Measurements from ENCODE around the gene NUBP2.
"Not testable (repeated sequence)": the region's sequence is repeated elsewhere in the genome, so short reads cannot be mapped to it uniquely, and the experiment has no call there.

The NUBP2 gene

GRCh38 chr16:1786242-1787055, 3.7 kb downstream of the NUBP2 start:
- no peak for DNase-seq (ENCODE audit: low spot score)

GRCh38 chr16:1787056-1787321, 4.2 kb downstream of the NUBP2 start:
- DNase-seq (ENCODE audit: low spot score) = no peak

- no peak for DNase-seq (ENCODE audit: low spot score)
Observed at GRCh38 chr16:1787322-1788094, 4.7 kb downstream of the NUBP2 start.

- DNase-seq (ENCODE audit: low spot score) = no peak
Observed at GRCh38 chr16:1788095-1788707, 5.4 kb downstream of the NUBP2 start.

GRCh38 chr16:1788708-1789100, 5.9 kb downstream of the NUBP2 start:
- no peak for DNase-seq (ENCODE audit: low spot score)

GRCh38 chr16:1789643-1790045, 6.9 kb downstream of the NUBP2 start:
- peak; percentile 27 for DNase-seq (ENCODE audit: low spot score)

GRCh38 chr16:1790261-1790610, 7.5 kb downstream of the NUBP2 start:
- DNase-seq (ENCODE audit: low spot score) = no peak

GRCh38 chr16:1790611-1791255, 8.0 kb downstream of the NUBP2 start:
- DNase-seq (ENCODE audit: low spot score) = no peak

GRCh38 chr16:1791256-1791942, 8.6 kb downstream of the NUBP2 start:
- no peak for DNase-seq (ENCODE audit: low spot score)

- no peak for DNase-seq (ENCODE audit: low spot score)
Observed at GRCh38 chr16:1791943-1792812, 9.4 kb downstream of the NUBP2 start.

- DNase-seq (ENCODE audit: low spot score) = no peak
Observed at GRCh38 chr16:1792836-1793577, 10.2 kb downstream of the NUBP2 start.

GRCh38 chr16:1793578-1794220, 10.9 kb downstream of the NUBP2 start, which contains the start of gene IGFALS:
IGFALS (minus strand) TSS chr16:1793705; CDS start chr16:1793652, 53 bp downstream.
- peak; percentile 40 for DNase-seq (ENCODE audit: low spot score)

GRCh38 chr16:1794221-1794871, 11.6 kb downstream of the NUBP2 start:
- DNase-seq (ENCODE audit: low spot score) = peak; percentile 48

GRCh38 chr16:1794908-1795666, 12.3 kb downstream of the NUBP2 start:
- DNase-seq (ENCODE audit: low spot score) = peak; percentile 32

GRCh38 chr16:1799263-1799662, 16.5 kb downstream of the NUBP2 start:
- not testable (repeated sequence) for DNase-seq (ENCODE audit: low spot score)

- no peak for DNase-seq (ENCODE audit: low spot score)
Observed at GRCh38 chr16:1800701-1801100, 17.9 kb downstream of the NUBP2 start.

- DNase-seq (ENCODE audit: low spot score) = no peak
Observed at GRCh38 chr16:1807626-1808025, 24.9 kb downstream of the NUBP2 start.

- DNase-seq (ENCODE audit: low spot score) = peak; percentile 35
Observed at GRCh38 chr16:1808691-1809090, 25.9 kb downstream of the NUBP2 start.
